HCT116 (cell line): ENCODE measurements around the gene PRM1. TPM values are rescaled to one million over a fixed set of nuclear protein-coding genes. Genes with fewer than 3 reads are reported as not detected.

Experiments used
- ATAC-seq: fragments of 200-7000 bp; cut with Tn5 transposase; 2 replicates; pipeline ENCODE4 v1.9.1; 2020; ENCODE audit warnings: mild to moderate bottlenecking, moderate library complexity
- BruUV-seq: library from RNA; stranded (reverse); fragments of 400-500 nt; replicated peaks from 2 replicates; lab custom pipeline; 2021; lab: Mats Ljungman, UMichigan
- CTCF ChIA-PET: fragments of 300-600 bp; sonication (Branson Sonifier 250); formaldehyde crosslinking; loops from one replicate; lab custom pipeline; 2021; ENCODE audit warnings: antibody characterized with exemption; lab: Charles Lee
- POLR2A ChIA-PET: fragments of 300-600, 350-600 bp; sonication (Branson Sonifier 250); formaldehyde crosslinking; loops from one replicate; lab custom pipeline; 2021; ENCODE audit warnings: antibody characterized with exemption; lab: Charles Lee
- RAD21 ChIA-PET, 2 experiments: fragments of 300-600 bp; sonication (Branson Sonifier 250); formaldehyde crosslinking; loops; one replicate each; lab custom pipeline; 2023; ENCODE audit warnings: low total read pairs in 2 of 2; ENCODE audit not compliant: uncharacterized antibody in 2 of 2, unreplicated experiment in 2 of 2, low non-redundant PET in 1 of 2; lab: Charles Lee
- DNase-seq: peaks from one replicate; pipeline ENCODE4 v3.0.0-alpha.2; 2010; ENCODE audit warnings: low read depth, low spot score
- H2AFZ ChIP-seq: fragments of 200-600 bp; shearing (Covaris generic), sonication (generic); 2 replicates; pipeline ENCODE4 v1.6.1; 2017; ENCODE audit warnings: low read depth, mixed run types, mixed read lengths, antibody characterized with exemption, low read length; ENCODE audit not compliant: poor library complexity, severe bottlenecking
- H3K27ac ChIP-seq: 2 replicates; pipeline ENCODE4 v1.5.1; 2012; ENCODE audit warnings: low read depth, low read length
- H3K27me3 ChIP-seq: fragments of 200-600 bp; sonication (generic); 2 replicates; pipeline ENCODE4 v1.6.1; 2016; ENCODE audit warnings: mixed run types, low read length, mixed read lengths; ENCODE audit not compliant: insufficient read depth
- H3K36me3 ChIP-seq, 2 experiments: fragments of 200-500 bp in 1 of 2; fragments of 200-600 bp in 1 of 2; sonication (Bioruptor generic) in 1 of 2; sonication (generic) in 1 of 2; 2 replicates each; pipeline versions ENCODE4 v1.5.1 to v1.6.1; 2014 to 2016; ENCODE audit warnings: low read length in 2 of 2, inconsistent platforms in 1 of 2, mixed read lengths in 1 of 2, mixed run types in 1 of 2; ENCODE audit not compliant: insufficient read depth in 2 of 2, control insufficient read depth in 1 of 2
- H3K4me1 ChIP-seq, 2 experiments: fragments of 200-600 bp in 1 of 2; sonication (generic) in 1 of 2; 2 replicates each; pipeline versions ENCODE4 v1.5.1 to v1.6.1; 2012 to 2017; ENCODE audit warnings: low read length in 2 of 2, inconsistent platforms in 1 of 2, mild to moderate bottlenecking in 1 of 2, mixed read lengths in 1 of 2, mixed run types in 1 of 2, moderate library complexity in 1 of 2; ENCODE audit not compliant: insufficient read depth in 2 of 2, control insufficient read depth in 1 of 2
- H3K4me2 ChIP-seq: fragments of 200-600 bp; sonication (generic); 2 replicates; pipeline ENCODE4 v1.6.1; 2017; ENCODE audit warnings: mixed run types, low read length, mixed read lengths
- H3K4me3 ChIP-seq, 2 experiments: fragments of 200-600 bp in 1 of 2; sonication (generic) in 1 of 2; replicated peaks in 1 of 2; 2 replicates each; pipeline ENCODE4 v1.5.1; 2011 to 2016; ENCODE audit warnings: low read length in 2 of 2, control low read depth in 1 of 2, low read depth in 1 of 2, mild to moderate bottlenecking in 1 of 2, mixed read lengths in 1 of 2, mixed run types in 1 of 2
- H3K79me2 ChIP-seq: fragments of 200-600 bp; sonication (generic); 2 replicates; pipeline ENCODE4 v1.6.1; 2017; ENCODE audit warnings: mild to moderate bottlenecking, mixed run types, low read length, moderate library complexity, mixed read lengths; ENCODE audit not compliant: insufficient read depth
- H3K9ac ChIP-seq: fragments of 200-600 bp; sonication (generic); 2 replicates; pipeline ENCODE4 v1.6.1; 2016; ENCODE audit warnings: low read length, mixed read lengths
- H3K9me2 ChIP-seq: fragments of 200-600 bp; sonication (generic), shearing (Covaris generic); 2 replicates; pipeline ENCODE4 v1.6.1; 2017; ENCODE audit warnings: mixed run types, mild to moderate bottlenecking, moderate library complexity; ENCODE audit not compliant: insufficient read depth
- H3K9me3 ChIP-seq, 2 experiments: fragments of 200-500 bp in 1 of 2; fragments of 200-600 bp in 1 of 2; sonication (Bioruptor generic) in 1 of 2; sonication (generic) in 1 of 2; 2 replicates each; pipeline ENCODE4 v1.6.1; 2014 to 2017; ENCODE audit warnings: low read length in 2 of 2, mixed read lengths in 2 of 2, inconsistent platforms in 1 of 2, low read depth in 1 of 2, mild to moderate bottlenecking in 1 of 2, mixed run types in 1 of 2, moderate library complexity in 1 of 2; ENCODE audit not compliant: control insufficient read depth in 1 of 2, insufficient read depth in 1 of 2
- H4K20me1 ChIP-seq: fragments of 200-600 bp; sonication (generic), shearing (Covaris generic); 2 replicates; pipeline ENCODE4 v1.6.1; 2017; ENCODE audit warnings: mixed run types, mild to moderate bottlenecking, moderate library complexity; ENCODE audit not compliant: insufficient read depth
- CBX3 ChIP-seq: IDR thresholded peaks from 2 replicates; pipeline ENCODE4 v1.6.1; 2012; ENCODE audit warnings: low read depth
- ELF1 ChIP-seq: IDR thresholded peaks from 2 replicates; pipeline ENCODE4 v1.6.1; 2012; ENCODE audit warnings: low read depth, borderline replicate concordance
- EZH2 ChIP-seq: fragments of 200-600 bp; sonication (generic); IDR thresholded peaks from 2 replicates; pipeline ENCODE4 v1.6.1; 2017; ENCODE audit warnings: antibody characterized with exemption, mixed run types
- EZH2phosphoT487 ChIP-seq: fragments of 200-600 bp; IDR thresholded peaks from 2 replicates; pipeline ENCODE4 v1.6.1; 2018; ENCODE audit warnings: antibody characterized with exemption, borderline replicate concordance
- SP1 ChIP-seq: IDR thresholded peaks from 2 replicates; pipeline ENCODE4 v1.6.1; 2012; ENCODE audit warnings: low read depth
- SRF ChIP-seq: IDR thresholded peaks from 2 replicates; pipeline ENCODE4 v1.6.1; 2012; ENCODE audit warnings: low read depth
- TCF7L2 ChIP-seq: IDR thresholded peaks from 2 replicates; pipeline ENCODE4 v1.7.0; 2011; ENCODE audit warnings: borderline replicate concordance, inconsistent platforms; ENCODE audit not compliant: insufficient read depth, insufficient read length; ENCODE audit errors: extremely low read depth
- YY1 ChIP-seq: IDR thresholded peaks from 2 replicates; pipeline ENCODE4 v1.6.1; 2011; ENCODE audit warnings: low read length, low read depth, moderate library complexity, mild to moderate bottlenecking; ENCODE audit not compliant: insufficient replicate concordance; ENCODE audit errors: extremely low read depth
- intact Hi-C: fragments of 100-400 bp; cut with micrococcal nuclease; formaldehyde crosslinking; loops from 2 replicates; pipeline ENCODE4 v1.10.0; 2022
- total RNA-seq: library from RNA; stranded (reverse); gene quantifications from one replicate; pipeline ENCODE4 v1.2.1, GENCODE V29; 2021; ENCODE audit not compliant: unreplicated experiment
- TF ChIP-seq, protein P1 (sequence below), 3 experiments: fragments of 200-600 bp in 1 of 3; sonication (generic) in 1 of 3; IDR thresholded peaks in 2 of 3; conservative IDR thresholded peaks in 1 of 3; 2 replicates each; pipeline ENCODE4 v1.5.1; 2012 to 2017; ENCODE audit warnings: low read depth in 2 of 3, low read length in 2 of 3, antibody characterized with exemption in 1 of 3, borderline replicate concordance in 1 of 3, control low read depth in 1 of 3, mild to moderate bottlenecking in 1 of 3, mixed read lengths in 1 of 3, mixed run types in 1 of 3, moderate library complexity in 1 of 3; ENCODE audit not compliant: insufficient read depth in 1 of 3
- TF ChIP-seq, protein P2 (sequence below): IDR thresholded peaks from 2 replicates; pipeline ENCODE4 v1.6.1; 2012

The PRM1 gene
- total RNA-seq, 1 experiment from 2014 or later: not detected

DNA sequence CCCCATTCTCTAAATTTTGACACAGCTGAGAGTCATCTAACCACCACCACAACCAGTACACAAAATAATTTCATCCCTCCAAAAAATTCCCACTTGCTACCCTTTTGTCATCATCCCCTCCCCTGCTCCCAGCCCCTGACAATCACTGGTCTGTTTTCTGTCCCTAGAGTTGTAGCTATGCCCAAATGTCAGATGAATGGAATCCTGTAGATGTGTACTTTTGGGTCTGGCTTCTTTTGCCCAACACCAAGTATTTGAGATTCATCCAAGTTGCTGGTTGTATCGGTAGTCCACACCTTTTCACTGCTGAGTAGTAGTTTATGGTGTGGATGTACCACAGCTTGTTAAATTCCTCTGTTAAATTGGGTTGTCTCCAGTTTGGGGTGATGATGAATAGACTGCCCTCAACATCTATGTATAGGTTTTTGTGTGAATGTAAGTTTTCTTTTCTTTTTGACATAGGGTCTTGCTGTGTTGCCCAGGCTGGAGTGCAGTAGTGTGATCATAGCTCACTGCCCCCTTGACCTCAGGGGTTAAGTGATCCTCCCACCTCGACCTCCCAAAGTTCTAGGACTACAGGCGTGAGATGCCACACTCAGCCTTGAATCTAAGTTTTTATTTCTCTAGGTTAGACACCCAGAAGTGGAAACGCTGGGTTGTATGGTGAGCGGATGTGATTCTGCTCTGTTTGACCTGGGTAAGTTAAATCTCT is 49.6 kb upstream of the PRM1 start:
- H3K9me2 ChIP-seq: no peaks in the 10 kb centered on the region
- no peak for TF ChIP-seq CBX3
- H3K9me3 ChIP-seq: no peaks in the 10 kb centered on the region
- no peak overlapping the region for H3K27ac ChIP-seq
- H3K4me1 ChIP-seq: peaks cover 19 to 27% of the 10 kb centered on the region in 2 experiments; a peak in 3 of 4 replicates
- ATAC-seq: no peak
- no peak for DNase-seq
- intact Hi-C loops: no loop called here
- no peaks in the 10 kb centered on the region for H3K27me3 ChIP-seq
- no peaks in the 10 kb centered on the region for H3K36me3 ChIP-seq
- H3K9ac ChIP-seq: no peak overlapping the region
- POLR2A ChIA-PET: no interaction called here
- RAD21 ChIA-PET: no interaction called here
- no peaks in the 10 kb centered on the region for H4K20me1 ChIP-seq
- H3K4me3 ChIP-seq: no peak overlapping the region
- no peak overlapping the region for H2AFZ ChIP-seq
- CTCF ChIA-PET: no interaction called here
- H3K4me2 ChIP-seq: no peak overlapping the region
- H3K79me2 ChIP-seq: no peaks in the 10 kb centered on the region
- no TSS peak for BruUV-seq

DNA sequence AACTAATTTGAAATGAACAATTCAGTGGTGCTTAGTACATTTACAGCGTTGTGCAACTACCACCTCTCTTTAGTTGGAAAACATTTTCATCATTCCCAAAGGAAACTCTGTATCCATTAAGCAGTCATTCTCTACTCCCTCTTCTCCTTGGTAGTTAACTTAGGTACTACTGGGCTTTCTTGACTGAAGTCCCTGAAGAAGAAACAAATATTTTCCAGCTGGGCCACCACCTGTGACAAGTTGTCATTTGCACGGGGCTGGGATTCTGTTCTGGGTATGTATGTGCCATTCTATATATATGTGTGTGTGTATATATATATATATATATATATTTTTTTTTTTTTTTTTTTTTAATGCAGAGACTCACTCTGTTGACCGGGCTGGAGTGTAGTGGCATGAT is 48.8 kb upstream of the PRM1 start:
- no peak overlapping the region for H3K4me3 ChIP-seq
- no peak overlapping the region for H3K9ac ChIP-seq
- peaks cover 19 to 27% of the 10 kb centered on the region in 2 experiments; a peak in 3 of 4 replicates for H3K4me1 ChIP-seq
- ChIA-PET CTCF (interaction anchor here (1.0 kb wide), 1 partner anchor 366 kb away, joined by 3 read pairs; no protein-coding TSS in a partner anchor), POLR2A (no interaction called here), RAD21 (no interaction called here)
- no peak overlapping the region for H2AFZ ChIP-seq
- H3K36me3 ChIP-seq: no peaks in the 10 kb centered on the region
- BruUV-seq: no TSS peak
- DNase-seq: no peak
- TF ChIP-seq, protein P1, sequence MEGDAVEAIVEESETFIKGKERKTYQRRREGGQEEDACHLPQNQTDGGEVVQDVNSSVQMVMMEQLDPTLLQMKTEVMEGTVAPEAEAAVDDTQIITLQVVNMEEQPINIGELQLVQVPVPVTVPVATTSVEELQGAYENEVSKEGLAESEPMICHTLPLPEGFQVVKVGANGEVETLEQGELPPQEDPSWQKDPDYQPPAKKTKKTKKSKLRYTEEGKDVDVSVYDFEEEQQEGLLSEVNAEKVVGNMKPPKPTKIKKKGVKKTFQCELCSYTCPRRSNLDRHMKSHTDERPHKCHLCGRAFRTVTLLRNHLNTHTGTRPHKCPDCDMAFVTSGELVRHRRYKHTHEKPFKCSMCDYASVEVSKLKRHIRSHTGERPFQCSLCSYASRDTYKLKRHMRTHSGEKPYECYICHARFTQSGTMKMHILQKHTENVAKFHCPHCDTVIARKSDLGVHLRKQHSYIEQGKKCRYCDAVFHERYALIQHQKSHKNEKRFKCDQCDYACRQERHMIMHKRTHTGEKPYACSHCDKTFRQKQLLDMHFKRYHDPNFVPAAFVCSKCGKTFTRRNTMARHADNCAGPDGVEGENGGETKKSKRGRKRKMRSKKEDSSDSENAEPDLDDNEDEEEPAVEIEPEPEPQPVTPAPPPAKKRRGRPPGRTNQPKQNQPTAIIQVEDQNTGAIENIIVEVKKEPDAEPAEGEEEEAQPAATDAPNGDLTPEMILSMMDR (IDR thresholded peaks at IDR 0.05 in 2 of 3, conservative IDR thresholded peaks at IDR 0.05 in 1 of 3; ENCODE audit: borderline replicate concordance in 1 of 3, insufficient read depth in 1 of 3, low read depth in 2 of 3, low read length in 2 of 3): no peak
- no peak for TF ChIP-seq SRF
- TF ChIP-seq CBX3: no peak
- no peak for TF ChIP-seq EZH2
- no peak for TF ChIP-seq EZH2phosphoT487
- no peak for TF ChIP-seq YY1
- TF ChIP-seq TCF7L2: no peak
- no peak for TF ChIP-seq SP1
- TF ChIP-seq, protein P2, sequence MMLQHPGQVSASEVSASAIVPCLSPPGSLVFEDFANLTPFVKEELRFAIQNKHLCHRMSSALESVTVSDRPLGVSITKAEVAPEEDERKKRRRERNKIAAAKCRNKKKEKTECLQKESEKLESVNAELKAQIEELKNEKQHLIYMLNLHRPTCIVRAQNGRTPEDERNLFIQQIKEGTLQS: no peak
- no peak for TF ChIP-seq ELF1
- H4K20me1 ChIP-seq: no peaks in the 10 kb centered on the region
- no peaks in the 10 kb centered on the region for H3K79me2 ChIP-seq
- intact Hi-C loops: no loop called here
- H3K27ac ChIP-seq: no peak overlapping the region
- no peaks in the 10 kb centered on the region for H3K9me3 ChIP-seq
- H3K9me2 ChIP-seq: no peaks in the 10 kb centered on the region
- H3K27me3 ChIP-seq: no peaks in the 10 kb centered on the region
- no peak for ATAC-seq
- H3K4me2 ChIP-seq: no peak overlapping the region
